A549 (cell line): ENCODE measurements around the gene RRP36. TPM values are rescaled to one million over a fixed set of nuclear protein-coding genes. Genes with fewer than 3 reads are reported as not detected.

Experiments used
- ATAC-seq, 2 experiments: fragments of 200-7000 bp in 1 of 2; fragments of >200 bp in 1 of 2; cut with Nextera tagmentation in 1 of 2; cut with Tn5 transposase in 1 of 2; 3 replicates each; pipeline versions ENCODE4 v1.8.0 to v1.9.1; 2018 to 2020; ENCODE audit warnings: mild to moderate bottlenecking in 1 of 2, moderate library complexity in 1 of 2
- CTCF ChIA-PET: fragments of 300-600 bp; sonication (Branson Sonifier 250); formaldehyde crosslinking; extraction: SDS; loops from one replicate; lab custom pipeline; 2021; ENCODE audit warnings: antibody characterized with exemption, inconsistent platforms; lab: Yijun Ruan, JAX
- POLR2A ChIA-PET: fragments of 350-600 bp; formaldehyde crosslinking; extraction: SDS; loops from one replicate; lab custom pipeline; 2021; ENCODE audit warnings: antibody characterized with exemption, inconsistent platforms; lab: Yijun Ruan, JAX
- DNase-seq, 2 experiments: peaks; one replicate each; pipeline versions ENCODE4 v3.0.0 to v3.0.0-alpha.2; 2011 to 2016; ENCODE audit warnings: low read depth in 1 of 2, low spot score in 1 of 2
- FAIRE-seq: peaks from 2 replicates; lab custom pipeline; 2011; peaks lifted over from hg19 to GRCh38; lab: Jason Lieb, UNC
- H3K27ac ChIP-seq, 2 experiments: fragments of >200 bp; sonication (Bioruptor Twin); formaldehyde crosslinking; 3 replicates each; pipeline ENCODE4 v1.5.1; 2016 to 2017
- H3K4me1 ChIP-seq: fragments of >200 bp; sonication (Bioruptor Twin); formaldehyde crosslinking; 3 replicates; pipeline ENCODE4 v1.6.1; 2016
- H3K4me2 ChIP-seq: fragments of >200 bp; sonication (Bioruptor Twin); formaldehyde crosslinking; 3 replicates; pipeline ENCODE4 v1.6.1; 2016
- H3K4me3 ChIP-seq: fragments of >200 bp; sonication (Bioruptor Twin); formaldehyde crosslinking; 3 replicates; pipeline ENCODE4 v1.5.1; 2016
- H3K9me3 ChIP-seq: fragments of >200 bp; sonication (Bioruptor Twin); formaldehyde crosslinking; 3 replicates; pipeline ENCODE4 v1.6.1; 2016
- BCL3 ChIP-seq: fragments of >200 bp; sonication (Bioruptor Twin); formaldehyde crosslinking; IDR thresholded peaks from 3 replicates; pipeline ENCODE4 v1.6.1; 2016
- CBX2 ChIP-seq: fragments of 200-600 bp; sonication (generic); IDR thresholded peaks from 2 replicates; pipeline ENCODE4 v1.6.1; 2016; ENCODE audit warnings: low read depth, mild to moderate bottlenecking, borderline replicate concordance
- CBX8 ChIP-seq: fragments of 200-600 bp; sonication (generic); IDR thresholded peaks from 2 replicates; pipeline ENCODE4 v1.6.1; 2016
- CHD2 ChIP-seq: fragments of 150-350 bp; IDR thresholded peaks from 2 replicates; pipeline ENCODE4 v1.6.1; 2014; ENCODE audit warnings: low read length; ENCODE audit not compliant: partially characterized antibody
- CTCF ChIP-seq: fragments of >200 bp; sonication (Bioruptor Twin); formaldehyde crosslinking; IDR thresholded peaks from 3 replicates; pipeline ENCODE4 v1.5.1; 2016
- E2F6 ChIP-seq: IDR thresholded peaks from 2 replicates; pipeline ENCODE4 v1.6.1; 2012; ENCODE audit warnings: low read depth, borderline replicate concordance
- EP300 ChIP-seq, 2 experiments: fragments of >200 bp; sonication (Bioruptor Twin); formaldehyde crosslinking; IDR thresholded peaks; 2 replicates in 1 of 2; 3 replicates in 1 of 2; pipeline ENCODE4 v1.6.1; 2016 to 2017
- FOSB ChIP-seq: fragments of 250-450 bp; sonication (Bioruptor Pico); IDR thresholded peaks from 2 replicates; pipeline ENCODE4 v1.5.0; 2020; ENCODE audit warnings: mild to moderate bottlenecking, moderate library complexity
- FOSL2 ChIP-seq, 2 experiments: fragments of 450-650 bp in 1 of 2; fragments of >200 bp in 1 of 2; sonication (Bioruptor Twin) in 1 of 2; formaldehyde crosslinking; IDR thresholded peaks; 2 replicates each; pipeline versions ENCODE4 v1.5.0 to v1.6.1; 2016 to 2020; ENCODE audit warnings: mild to moderate bottlenecking in 1 of 2, moderate library complexity in 1 of 2
- FOXS1 ChIP-seq: fragments of 250-450 bp; sonication (Bioruptor Pico); IDR thresholded peaks from 2 replicates; pipeline ENCODE4 v1.5.0; 2020; ENCODE audit warnings: mild to moderate bottlenecking, moderate library complexity
- HOXA7 ChIP-seq: fragments of 250-450 bp; sonication (Bioruptor Pico); IDR thresholded peaks from 2 replicates; pipeline ENCODE4 v1.5.0; 2020; ENCODE audit warnings: mild to moderate bottlenecking, moderate library complexity
- JUNB ChIP-seq: fragments of >200 bp; sonication (Bioruptor Twin); formaldehyde crosslinking; IDR thresholded peaks from 2 replicates; pipeline ENCODE4 v1.6.1; 2016
- KDM1A ChIP-seq: fragments of 200-600 bp; sonication (generic); IDR thresholded peaks from 2 replicates; pipeline ENCODE4 v1.6.1; 2016; ENCODE audit warnings: low read depth, mild to moderate bottlenecking
- MAFK ChIP-seq: fragments of 450-650 bp; IDR thresholded peaks from 2 replicates; pipeline ENCODE4 v1.6.1; 2014; ENCODE audit not compliant: partially characterized antibody
- POLR2AphosphoS2 ChIP-seq: conservative IDR thresholded peaks from 2 replicates; pipeline ENCODE4 v1.6.1; 2012; ENCODE audit warnings: low read length, improper control_type of control experiment, inconsistent platforms
- RARB ChIP-seq: fragments of 250-450 bp; sonication (Bioruptor Pico); IDR thresholded peaks from 2 replicates; pipeline ENCODE4 v1.8.0; 2021; ENCODE audit warnings: mild to moderate bottlenecking, moderate library complexity
- RCOR1 ChIP-seq: fragments of 150-350 bp; IDR thresholded peaks from 2 replicates; pipeline ENCODE4 v1.6.1; 2014; ENCODE audit warnings: antibody characterized with exemption, low read length, low read depth
- RFX5 ChIP-seq: fragments of 450-650 bp; IDR thresholded peaks from 2 replicates; pipeline ENCODE4 v1.7.1; 2014; ENCODE audit warnings: antibody characterized with exemption, mild to moderate bottlenecking, moderate library complexity
- RNF2 ChIP-seq: fragments of 200-600 bp; sonication (generic); IDR thresholded peaks from 2 replicates; pipeline ENCODE4 v1.6.1; 2016; ENCODE audit warnings: low read depth, mild to moderate bottlenecking, antibody characterized with exemption, moderate library complexity, borderline replicate concordance
- SMC3 ChIP-seq: fragments of >200 bp; sonication (Bioruptor Twin); formaldehyde crosslinking; IDR thresholded peaks from 3 replicates; pipeline ENCODE4 v1.6.1; 2018; ENCODE audit warnings: inconsistent platforms
- TFCP2L1 ChIP-seq: fragments of 250-450 bp; sonication (Bioruptor Pico); IDR thresholded peaks from 2 replicates; pipeline ENCODE4 v1.5.0; 2021; ENCODE audit warnings: mild to moderate bottlenecking
- TP53 ChIP-seq: fragments of 250-450 bp; sonication (Bioruptor Pico); IDR thresholded peaks from 2 replicates; pipeline ENCODE4 v1.5.0; 2021; ENCODE audit warnings: mild to moderate bottlenecking, moderate library complexity
- ZSCAN20 ChIP-seq: fragments of 250-450 bp; sonication (Bioruptor Pico); IDR thresholded peaks from 2 replicates; pipeline ENCODE4 v1.8.0; 2022; ENCODE audit warnings: mild to moderate bottlenecking, moderate library complexity
- WGBS: methylation state at CpG from one replicate; pipeline ENCODE4 v1.1.6; 2017; ENCODE audit errors: missing lambda C conversion rate; 5-methylcytosine and 5-hydroxymethylcytosine counted together
- polyA plus RNA-seq, 4 experiments: library from polyadenylated mRNA; depleted of rRNA in 3 of 4; stranded (reverse); fragments of >200 nt; fragmentation: RNase III in 1 of 4; extraction: RNeasy Plus Mini Kit Qiagen cat#74134 plus additional on column Dnase treatment in 1 of 4; gene quantifications; 2 replicates in 3 of 4; 3 replicates in 1 of 4; pipeline ENCODE4 v1.2.3, GENCODE V29; 2011 to 2017

The RRP36 gene
- polyA plus RNA-seq, 2 of the 4 experiments (the other 2 are of a cell fraction) = 52.3 to 54.0 TPM

GRCh38 chr6:43005844-43006243, 15.6 kb upstream of the RRP36 start (continued):
- TF ChIP-seq CTCF = no peak
- no peak for TF ChIP-seq FOSL2 (IDR thresholded peaks at IDR 0.05)
- TF ChIP-seq FOSL2 (CRISPR knock-in tag; IDR thresholded peaks at IDR 0.05) = no peak
- no peak for TF ChIP-seq TFCP2L1 (CRISPR knock-in tag)

- no peak overlapping the region for H3K4me2 ChIP-seq
- DNase-seq (no peak), ATAC-seq (no peak), FAIRE-seq (no peak)
- no peak overlapping the region for H3K4me3 ChIP-seq
- WGBS = 92% methylated on average over 2 of the region's 11 CpGs
- H3K27ac ChIP-seq = no peak overlapping the region
- no peaks in the 10 kb centered on the region for H3K4me1 ChIP-seq
- POLR2A ChIA-PET = no interaction called here
- CTCF ChIA-PET = interaction anchor here (0.8 to 7.3 kb wide), 4 partner anchors 10 to 139 kb away, joined by 3 to 69 read pairs (median 3); partner anchors contain the start of gene RRP36
- TF ChIP-seq RFX5 (no peak), KDM1A (no peak), CBX8 (no peak)
- H3K9me3 ChIP-seq = no peaks in the 10 kb centered on the region
Measured at GRCh38 chr6:43006251-43006650, 15.2 kb upstream of the RRP36 start.

GRCh38 chr6:43007126-43007525, 14.3 kb upstream of the RRP36 start:
- Histone ChIP-seq H3K4me3 (no peak overlapping the region), H3K4me1 (no peaks in the 10 kb centered on the region), H3K27ac (no peak overlapping the region), H3K4me2 (no peak overlapping the region), H3K9me3 (no peaks in the 10 kb centered on the region)
- no peak for DNase-seq
- FAIRE-seq = no peak
- POLR2A ChIA-PET = no interaction called here
- CTCF ChIA-PET = interaction anchor here (0.6 to 7.3 kb wide), 6 partner anchors 8 to 138 kb away, joined by 3 to 69 read pairs (median 3); partner anchors contain the start of gene RRP36
- ATAC-seq = no peak
- 91% methylated on average over 9 of the region's 9 CpGs for WGBS
- TF ChIP-seq BCL3 = no peak
- TF ChIP-seq FOXS1 (CRISPR knock-in tag) = no peak
- no peak for TF ChIP-seq CHD2
- no peak for TF ChIP-seq SMC3
- TF ChIP-seq HOXA7 (CRISPR knock-in tag) = no peak
- no peak for TF ChIP-seq RARB (CRISPR knock-in tag)
- no peak for TF ChIP-seq CBX2
- no peak for TF ChIP-seq RNF2
- no peak for TF ChIP-seq CBX8
- TF ChIP-seq EP300 (IDR thresholded peaks at IDR 0.05) = no peak
- TF ChIP-seq JUNB = no peak
- no peak for TF ChIP-seq RCOR1
- no peak for TF ChIP-seq E2F6
- TF ChIP-seq POLR2AphosphoS2 = no peak
- no peak for TF ChIP-seq FOSB
- no peak for TF ChIP-seq KDM1A
- TF ChIP-seq TP53 (CRISPR knock-in tag) = no peak
- TF ChIP-seq ZSCAN20 (CRISPR knock-in tag) = no peak
- TF ChIP-seq MAFK = no peak
